HG03520 (cell line): ENCODE measurements around the gene EFR3B.
"Not testable (repeated sequence)": the region's sequence is repeated elsewhere in the genome, so short reads cannot be mapped to it uniquely, and the experiment has no call there.

Experiments
- ATAC-seq: cut with Tn5 transposase; IDR thresholded peaks from one replicate; pipeline ENCODE4 v1.9.1; 2021; ENCODE audit warnings: mild to moderate bottlenecking, moderate library complexity; ENCODE audit not compliant: unreplicated experiment

The EFR3B gene

GRCh38 chr2:25146896-25147295 lies 105.0 kb downstream of the EFR3B start:
- ATAC-seq: no peak

GRCh38 chr2:25149646-25150045 lies 107.8 kb downstream of the EFR3B start:
- ATAC-seq: no peak

GRCh38 chr2:25150993-25151392 lies 109.1 kb downstream of the EFR3B start:
- not testable (repeated sequence) for ATAC-seq

GRCh38 chr2:25151718-25152117 lies 109.8 kb downstream of the EFR3B start:
- ATAC-seq: no peak

- ATAC-seq: no peak
These were observed 113.5 kb downstream of the EFR3B start for GRCh38 chr2:25155401-25155800.

GRCh38 chr2:25158096-25158852 lies 116.4 kb downstream of the EFR3B start:
- ATAC-seq: no peak

- no peak for ATAC-seq
These were observed 118.1 kb downstream of the EFR3B start for GRCh38 chr2:25159949-25160348.

- ATAC-seq: no peak
These were observed 118.5 kb downstream of the EFR3B start for GRCh38 chr2:25160376-25160775.

GRCh38 chr2:25161055-25161781 lies 119.3 kb downstream of the EFR3B start:
- ATAC-seq: no peak

GRCh38 chr2:25162061-25162460 lies 120.2 kb downstream of the EFR3B start:
- ATAC-seq: not testable (repeated sequence)

- ATAC-seq: no peak
These were observed 122.7 kb downstream of the EFR3B start for GRCh38 chr2:25164561-25164960.

GRCh38 chr2:25165992-25166875 lies 124.4 kb downstream of the EFR3B start:
- ATAC-seq: no peak

- ATAC-seq: no peak
These were observed 126.6 kb downstream of the EFR3B start, which contains the start of gene POMC for GRCh38 chr2:25168256-25169072. Gene POMC, minus strand, starts transcription at chr2:25168580. Its CDS starts 3,808 bp downstream, at chr2:25164772.

GRCh38 chr2:25169073-25169470 lies 127.2 kb downstream of the EFR3B start:
- no peak for ATAC-seq

- no peak for ATAC-seq
These were observed 129.0 kb downstream of the EFR3B start for GRCh38 chr2:25170888-25171287.

GRCh38 chr2:25173719-25174118 lies 131.8 kb downstream of the EFR3B start:
- ATAC-seq: no peak

GRCh38 chr2:25174192-25174861 lies 132.5 kb downstream of the EFR3B start:
- no peak for ATAC-seq

GRCh38 chr2:25176138-25176537 lies 134.3 kb downstream of the EFR3B start:
- no peak for ATAC-seq

- no peak for ATAC-seq
These were observed 134.8 kb downstream of the EFR3B start for GRCh38 chr2:25176541-25177181.
